Transverse colon (tissue), 4 donors: Measurements from ENCODE around the gene ACKR1. TPM values are rescaled to one million over a fixed set of nuclear protein-coding genes. Genes with fewer than 3 reads are reported as not detected.

ENCODE experiments used
- DNase-seq: peaks from one replicate; pipeline ENCODE4 v3.0.0-alpha.2; 2019
- H3K27ac ChIP-seq, 4 donors: fragments of 200-600 bp; sonication (generic); 2 replicates each; pipeline ENCODE4 v1.5.1; 2016 to 2018; ENCODE audit warnings: inconsistent platforms in 4 of 4
- H3K27me3 ChIP-seq: fragments of 200-600 bp; sonication (generic); 2 replicates; pipeline ENCODE4 v1.5.1; 2017; ENCODE audit warnings: inconsistent platforms
- H3K36me3 ChIP-seq, 4 donors: fragments of 200-600 bp; sonication (generic); 2 replicates each; pipeline ENCODE4 v1.5.1; 2017 to 2019; ENCODE audit warnings: inconsistent platforms in 4 of 4
- H3K4me1 ChIP-seq, 4 donors: fragments of 200-600 bp; sonication (generic); 2 replicates each; pipeline ENCODE4 v1.5.1; 2017 to 2020; ENCODE audit warnings: inconsistent platforms in 4 of 4
- H3K4me3 ChIP-seq, 4 donors: fragments of 200-600 bp; sonication (generic); 1 replicate in 1 of 4; 2 replicates in 3 of 4; pipeline versions ENCODE4 v1.5.1 to v1.6.1; 2017 to 2019; ENCODE audit warnings: inconsistent platforms in 4 of 4
- H3K9me3 ChIP-seq, 2 donors: fragments of 200-600 bp; sonication (generic); 2 replicates each; pipeline ENCODE4 v1.5.1; 2017 to 2019; ENCODE audit warnings: inconsistent platforms in 2 of 2
- EP300 ChIP-seq: sonication (generic); formaldehyde crosslinking; IDR thresholded peaks from one replicate; pipeline ENCODE4 v1.6.1; 2017; ENCODE audit warnings: antibody characterized with exemption, low read depth
- POLR2A ChIP-seq: fragments of 450-650 bp; IDR thresholded peaks from one replicate; pipeline ENCODE4 v1.6.1; 2016; ENCODE audit warnings: antibody characterized with exemption, mild to moderate bottlenecking, moderate library complexity
- POLR2AphosphoS5 ChIP-seq, 3 donors: sonication (generic); formaldehyde crosslinking; IDR thresholded peaks; one replicate each; pipeline ENCODE4 v1.6.1; 2016; ENCODE audit warnings: antibody characterized with exemption in 3 of 3
- WGBS, 2 donors: methylation state at CpG; one replicate each; pipeline ENCODE4 v1.1.5; 2018; ENCODE audit warnings: low coverage in 1 of 2; 5-methylcytosine and 5-hydroxymethylcytosine counted together
- in situ Hi-C, 4 donors: fragments of 200-750 bp; cut with MboI; loops; one replicate each; pipeline versions ENCODE4 v1.15.0 to v1.15.1; 2017; ENCODE audit warnings: low sequenced_read_pairs in 3 of 4, low pct_ligation_motif_present in 1 of 4, low pct_unique_long_range_greater_than_20kb in 1 of 4
- intact Hi-C: fragments of 100-400 bp; cut with DNase I; formaldehyde crosslinking; loops from one replicate; pipeline ENCODE4 v1.15.1; 2023; ENCODE audit warnings: low total_unique reads
- total RNA-seq, 4 donors: library from RNA; depleted of rRNA; stranded (reverse); fragments of >200 nt; gene quantifications; one replicate each; pipeline ENCODE4 v1.1.0, GENCODE V29; 2016
- TF ChIP-seq, protein P1 (sequence below), 5 experiments: fragments of 200-600 bp in 3 of 5; fragments of 450-650 bp in 2 of 5; sonication (generic) in 3 of 5; IDR thresholded peaks; 1 replicate in 2 of 5; 2 replicates in 3 of 5; pipeline ENCODE4 v1.5.1; 2016 to 2017; ENCODE audit warnings: antibody characterized with exemption in 5 of 5, inconsistent platforms in 3 of 5, mild to moderate bottlenecking in 2 of 5, moderate library complexity in 1 of 5

Gene ACKR1
- total RNA-seq, 4 donors from 2014 or later, result 4.1 to 16.7 (median 9.9) TPM

DNA sequence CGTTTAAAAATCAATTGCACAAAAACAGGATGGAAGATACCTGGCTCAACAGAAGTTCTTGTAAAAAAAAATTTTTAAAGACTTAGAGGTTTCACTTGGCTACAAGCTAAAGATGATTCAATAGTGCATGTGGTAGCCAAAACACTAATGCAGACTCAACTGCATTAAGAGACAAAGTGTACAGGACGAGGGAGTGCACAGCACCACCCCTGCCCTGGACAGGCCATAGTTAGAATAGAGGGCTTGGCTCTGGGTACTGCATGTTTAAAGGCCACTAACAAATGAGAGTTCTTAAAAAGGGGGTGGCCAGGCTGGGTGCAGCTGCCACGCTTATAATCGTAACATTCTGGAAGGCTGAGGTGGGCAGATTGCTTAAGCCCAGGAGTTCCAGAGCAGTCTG is 7.9 kb downstream of the ACKR1 start:
- no peak for DNase-seq
- 64 to 79% methylated on average over 4 of the region's 4 CpGs for WGBS, 2 donors
- no peak overlapping the region for H3K27ac ChIP-seq
- no peaks in the 10 kb centered on the region for H3K36me3 ChIP-seq
- TF ChIP-seq POLR2AphosphoS5 (IDR thresholded peaks at IDR 0.05) (no peak), EP300 (no peak), POLR2A (no peak)
- TF ChIP-seq, protein P1, sequence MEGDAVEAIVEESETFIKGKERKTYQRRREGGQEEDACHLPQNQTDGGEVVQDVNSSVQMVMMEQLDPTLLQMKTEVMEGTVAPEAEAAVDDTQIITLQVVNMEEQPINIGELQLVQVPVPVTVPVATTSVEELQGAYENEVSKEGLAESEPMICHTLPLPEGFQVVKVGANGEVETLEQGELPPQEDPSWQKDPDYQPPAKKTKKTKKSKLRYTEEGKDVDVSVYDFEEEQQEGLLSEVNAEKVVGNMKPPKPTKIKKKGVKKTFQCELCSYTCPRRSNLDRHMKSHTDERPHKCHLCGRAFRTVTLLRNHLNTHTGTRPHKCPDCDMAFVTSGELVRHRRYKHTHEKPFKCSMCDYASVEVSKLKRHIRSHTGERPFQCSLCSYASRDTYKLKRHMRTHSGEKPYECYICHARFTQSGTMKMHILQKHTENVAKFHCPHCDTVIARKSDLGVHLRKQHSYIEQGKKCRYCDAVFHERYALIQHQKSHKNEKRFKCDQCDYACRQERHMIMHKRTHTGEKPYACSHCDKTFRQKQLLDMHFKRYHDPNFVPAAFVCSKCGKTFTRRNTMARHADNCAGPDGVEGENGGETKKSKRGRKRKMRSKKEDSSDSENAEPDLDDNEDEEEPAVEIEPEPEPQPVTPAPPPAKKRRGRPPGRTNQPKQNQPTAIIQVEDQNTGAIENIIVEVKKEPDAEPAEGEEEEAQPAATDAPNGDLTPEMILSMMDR (IDR thresholded peaks at IDR 0.05), result no peak
- no peaks in the 10 kb centered on the region for H3K4me1 ChIP-seq
- intact Hi-C loops (loop anchor here (5.0 kb wide), 1 partner anchor 70 kb away; no protein-coding TSS in a partner anchor), in situ Hi-C loops (loop anchor here in 1 of 4 donors (10.0 kb wide), 1 partner anchor 48 kb away; no protein-coding TSS in a partner anchor)
- H3K9me3 ChIP-seq, result no peaks in the 10 kb centered on the region
- peaks cover 42% of the 10 kb centered on the region for H3K27me3 ChIP-seq
- no peak overlapping the region for H3K4me3 ChIP-seq

DNA sequence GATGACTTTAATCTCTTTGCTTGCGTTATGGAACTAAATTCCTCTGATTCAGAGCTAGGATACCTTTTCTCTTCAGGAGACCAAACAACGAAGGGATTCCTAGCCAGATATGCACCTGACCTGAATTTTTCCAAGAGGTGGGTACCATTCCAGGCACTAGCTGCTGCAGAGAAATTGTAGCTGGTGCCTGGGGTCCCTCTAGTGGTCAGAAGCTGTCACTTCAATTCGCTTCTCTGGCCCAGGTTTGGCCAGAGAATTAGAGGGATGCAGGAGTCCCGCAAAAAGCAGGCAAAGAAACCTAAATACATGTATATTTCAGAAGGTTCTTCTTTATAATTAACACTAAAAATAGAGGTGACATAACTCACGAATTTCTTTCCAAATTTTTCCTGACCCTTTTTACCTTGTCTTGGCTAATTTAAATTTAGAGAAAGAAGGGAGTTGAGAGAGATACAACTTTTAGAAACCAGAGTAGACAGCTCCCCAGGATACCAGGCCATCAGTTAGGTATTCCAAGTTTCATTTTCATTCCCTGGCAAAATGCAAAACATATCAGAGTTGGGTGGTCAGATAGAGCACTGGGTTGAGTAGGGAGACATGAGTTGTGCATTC is 9.6 kb downstream of the ACKR1 start:
- in situ Hi-C loops (loop anchor here in 1 of 4 donors (10.0 kb wide), 1 partner anchor 49 kb away; no protein-coding TSS in a partner anchor), intact Hi-C loops (loop anchor here (5.0 kb wide), 1 partner anchor 72 kb away; no protein-coding TSS in a partner anchor)
- H3K36me3 ChIP-seq, result no peaks in the 10 kb centered on the region
- TF ChIP-seq POLR2AphosphoS5 (IDR thresholded peaks at IDR 0.05) (no peak), POLR2A (no peak)
- TF ChIP-seq, protein P1 (IDR thresholded peaks at IDR 0.05), result peak; percentile 62 to 91 (median 84)
- H3K4me3 ChIP-seq, result no peak overlapping the region
- peaks cover 25% of the 10 kb centered on the region for H3K27me3 ChIP-seq
- 3 to 6% methylated on average over 4 to 5 of the region's 5 CpGs for WGBS, 2 donors
- H3K4me1 ChIP-seq, result no peaks in the 10 kb centered on the region
- no peaks in the 10 kb centered on the region for H3K9me3 ChIP-seq
- DNase-seq, result peak; percentile 20
- H3K27ac ChIP-seq, result no peak overlapping the region

DNA sequence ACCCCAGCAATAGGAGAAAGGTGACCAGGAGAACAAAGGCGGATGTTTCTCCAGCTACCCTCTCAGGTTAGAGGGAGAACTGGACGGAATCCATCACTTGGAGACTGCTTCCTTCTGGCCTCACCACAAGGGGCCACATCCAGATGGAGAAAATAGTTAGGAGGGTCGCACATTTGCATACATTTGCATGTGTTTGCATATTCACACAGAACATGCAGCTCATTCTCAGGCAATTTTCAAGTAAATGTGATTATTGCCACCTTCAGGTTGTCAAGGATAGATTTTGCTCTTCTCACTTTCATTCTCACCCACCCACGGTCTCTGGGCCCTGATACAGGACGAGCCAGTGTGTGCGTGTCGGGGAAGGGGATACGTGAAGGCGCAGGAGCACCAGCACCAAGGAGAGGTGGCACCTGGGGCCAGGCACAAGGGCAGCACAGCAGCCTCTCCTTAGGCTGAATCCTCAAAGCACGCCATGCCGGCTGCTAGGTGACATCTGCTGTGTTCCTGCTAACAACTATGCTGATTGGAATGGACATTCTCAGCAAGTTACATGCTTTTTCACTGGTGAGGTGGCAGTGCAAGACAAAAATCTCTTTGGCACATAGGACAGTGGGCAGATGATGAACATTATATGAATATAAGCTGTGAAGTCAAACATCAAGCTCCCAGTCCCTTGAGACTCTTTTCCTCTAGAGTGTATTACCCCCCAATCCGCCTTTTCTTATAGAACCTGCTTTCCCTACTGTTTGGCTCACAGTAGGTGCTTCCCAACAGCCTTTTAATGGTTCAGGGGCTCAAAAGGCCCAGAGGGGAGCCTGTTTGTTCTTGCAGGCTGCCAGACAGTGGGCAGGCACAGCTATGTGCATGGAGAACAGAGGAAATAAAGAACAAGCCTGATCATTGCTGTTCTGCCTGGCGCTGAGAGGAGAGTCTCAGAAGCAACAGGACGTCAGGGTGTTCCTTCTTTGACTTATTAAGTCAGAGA is 14.3 kb downstream of the ACKR1 start:
- no peak for DNase-seq
- H3K9me3 ChIP-seq, result no peaks in the 10 kb centered on the region
- H3K4me1 ChIP-seq, result no peaks in the 10 kb centered on the region
- no peak overlapping the region for H3K27ac ChIP-seq
- in situ Hi-C loops, result loop anchor here in 1 of 4 donors (10.0 kb wide), 1 partner anchor 54 kb away; no protein-coding TSS in a partner anchor
- H3K4me3 ChIP-seq, result no peak overlapping the region
- intact Hi-C loops, result loop anchor here (5.0 kb wide), 1 partner anchor 1868 kb away; the partner anchor contains the start of gene NECTIN4
- H3K27me3 ChIP-seq, result no peaks in the 10 kb centered on the region
- WGBS, 2 donors, result 72 to 76% methylated on average over 8 to 14 of the region's 14 CpGs
- H3K36me3 ChIP-seq, result no peaks in the 10 kb centered on the region
- TF ChIP-seq, protein P1 (IDR thresholded peaks at IDR 0.05), result no peak
- TF ChIP-seq POLR2A, result no peak
- no peak for TF ChIP-seq EP300
- no peak for TF ChIP-seq POLR2AphosphoS5 (IDR thresholded peaks at IDR 0.05)
